Measurements from ENCODE around the gene PTPRN2.
"Not testable (repeated sequence)": the region's sequence is repeated elsewhere in the genome, so short reads cannot be mapped to it uniquely, and the experiment has no call there.

PTPRN2 gene

GRCh38 chr7:157753713-157754415, 833.8 kb downstream of the PTPRN2 start:
- DNase-seq, result no peak

GRCh38 chr7:157752832-157753291, 834.8 kb downstream of the PTPRN2 start:
- no peak for DNase-seq

- no peak for DNase-seq
Measured at GRCh38 chr7:157751951-157752673, 835.5 kb downstream of the PTPRN2 start.

- peak; percentile 30 for DNase-seq
Measured at GRCh38 chr7:157751406-157751805, 836.2 kb downstream of the PTPRN2 start.

- no peak for DNase-seq
Measured at GRCh38 chr7:157750291-157750690, 837.3 kb downstream of the PTPRN2 start.

- no peak for DNase-seq
Measured at GRCh38 chr7:157745721-157746709, 841.6 kb downstream of the PTPRN2 start.

GRCh38 chr7:157744786-157745601, 842.6 kb downstream of the PTPRN2 start:
- DNase-seq, result no peak

GRCh38 chr7:157743781-157744525, 843.7 kb downstream of the PTPRN2 start:
- no peak for DNase-seq

- no peak for DNase-seq
Measured at GRCh38 chr7:157740251-157740798, 847.3 kb downstream of the PTPRN2 start.

- no peak for DNase-seq
Measured at GRCh38 chr7:157739650-157740049, 848.0 kb downstream of the PTPRN2 start.

GRCh38 chr7:157739031-157739430, 848.6 kb downstream of the PTPRN2 start:
- DNase-seq, result no peak

- DNase-seq, result no peak
Measured at GRCh38 chr7:157738066-157738460, 849.6 kb downstream of the PTPRN2 start.

GRCh38 chr7:157737151-157738065, 850.2 kb downstream of the PTPRN2 start:
- no peak for DNase-seq

- DNase-seq, result no peak
Measured at GRCh38 chr7:157736341-157736740, 851.3 kb downstream of the PTPRN2 start.

GRCh38 chr7:157735826-157736225, 851.8 kb downstream of the PTPRN2 start:
- DNase-seq, result no peak

GRCh38 chr7:157734676-157735640, 852.7 kb downstream of the PTPRN2 start:
- DNase-seq, result no peak

GRCh38 chr7:157733760-157734395, 853.7 kb downstream of the PTPRN2 start:
- not testable (repeated sequence) for DNase-seq

GRCh38 chr7:157731126-157731525, 856.5 kb downstream of the PTPRN2 start:
- no peak for DNase-seq
